GM23248 (cell line): Measurements from ENCODE around the gene CCDC91.

ENCODE experiments used
- EZH2 ChIP-seq: fragments of 200-600 bp; sonication (generic); IDR thresholded peaks from 2 replicates; pipeline ENCODE4 v1.6.1; 2018; ENCODE audit warnings: antibody characterized with exemption, mild to moderate bottlenecking; ENCODE audit not compliant: insufficient read depth, poor library complexity, severe bottlenecking
- EZH2phosphoT487 ChIP-seq: fragments of 200-600 bp; sonication (generic); IDR thresholded peaks from 2 replicates; pipeline ENCODE4 v1.6.1; 2018; ENCODE audit warnings: antibody characterized with exemption, moderate library complexity, mild to moderate bottlenecking, low read depth; ENCODE audit not compliant: insufficient read depth

DNA sequence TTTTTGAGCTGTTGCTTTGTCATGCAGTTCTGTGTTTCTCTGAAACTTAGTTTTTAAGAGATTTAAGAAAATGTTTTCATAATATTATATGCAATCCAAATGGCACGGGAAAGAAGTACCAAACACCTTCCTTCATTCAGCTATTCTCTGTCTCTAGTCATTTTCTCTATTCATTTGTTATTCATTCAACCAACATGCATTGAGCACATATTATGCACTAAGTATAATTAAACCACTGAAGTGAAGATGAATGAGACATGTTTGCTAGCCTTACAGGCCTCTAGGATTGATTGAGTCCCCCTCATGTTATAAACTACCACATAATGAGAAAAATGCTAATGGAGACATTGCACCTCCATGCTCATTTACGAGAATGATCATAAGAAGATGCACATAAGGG lies 45.7 kb upstream of the CCDC91 start:
- no peak for TF ChIP-seq EZH2
- no peak for TF ChIP-seq EZH2phosphoT487
